Measurements from ENCODE around the gene OVOL2.

- TF ChIP-seq CTCF (IDR thresholded peaks at IDR 0.05; ENCODE audit: poor library complexity, severe bottlenecking) = no peak
- TF ChIP-seq POLR2AphosphoS5 (IDR thresholded peaks at IDR 0.05) = no peak
- TF ChIP-seq SMC3 (conservative IDR thresholded peaks at IDR 0.05; ENCODE audit: poor library complexity) = no peak
- TF ChIP-seq MXI1 (conservative IDR thresholded peaks at IDR 0.05; ENCODE audit: poor library complexity, severe bottlenecking) = no peak
- TF ChIP-seq EZH2 (IDR thresholded peaks at IDR 0.05; ENCODE audit: borderline replicate concordance, insufficient read depth, low read length, poor library complexity, severe bottlenecking) = no peak
These were observed 43.6 kb upstream of the OVOL2 start for GRCh38 chr20:18101125-18101810.
